ENCODE results near the gene RPS4Y2. TPM values are rescaled to one million over a fixed set of nuclear protein-coding genes. Genes with fewer than 3 reads are reported as not detected.

The RPS4Y2 gene
- not detected in 2 replicates for total RNA-seq

GRCh38 chrY:20755808-20756207, at the start of gene RPS4Y2:
Gene RPS4Y2 (plus strand): TSS chrY:20756108. CDS start chrY:20756164, 56 bp downstream.

Other genes starting within 250 kb of the RPS4Y2 start
- gene EIF1AY, start 180.3 kb upstream of the RPS4Y2 start, total RNA-seq = 18.2 TPM in 1 of 2 replicates, not detected in the other

All from dermis lymphatic vessel endothelial cell (primary cell).